Measurements from ENCODE around the gene BABAM2. TPM values are rescaled to one million over a fixed set of nuclear protein-coding genes. Genes with fewer than 3 reads are reported as not detected.
A peak's percentile ranks its signal among the peaks of the same experiment; 100 is the strongest.
"Not testable (repeated sequence)": the region's sequence is repeated elsewhere in the genome, so short reads cannot be mapped to it uniquely, and the experiment has no call there.

BABAM2 gene
- total and polyA plus RNA-seq, 5 donors, result 45.2 to 65.2 (median 64.0) TPM

DNA sequence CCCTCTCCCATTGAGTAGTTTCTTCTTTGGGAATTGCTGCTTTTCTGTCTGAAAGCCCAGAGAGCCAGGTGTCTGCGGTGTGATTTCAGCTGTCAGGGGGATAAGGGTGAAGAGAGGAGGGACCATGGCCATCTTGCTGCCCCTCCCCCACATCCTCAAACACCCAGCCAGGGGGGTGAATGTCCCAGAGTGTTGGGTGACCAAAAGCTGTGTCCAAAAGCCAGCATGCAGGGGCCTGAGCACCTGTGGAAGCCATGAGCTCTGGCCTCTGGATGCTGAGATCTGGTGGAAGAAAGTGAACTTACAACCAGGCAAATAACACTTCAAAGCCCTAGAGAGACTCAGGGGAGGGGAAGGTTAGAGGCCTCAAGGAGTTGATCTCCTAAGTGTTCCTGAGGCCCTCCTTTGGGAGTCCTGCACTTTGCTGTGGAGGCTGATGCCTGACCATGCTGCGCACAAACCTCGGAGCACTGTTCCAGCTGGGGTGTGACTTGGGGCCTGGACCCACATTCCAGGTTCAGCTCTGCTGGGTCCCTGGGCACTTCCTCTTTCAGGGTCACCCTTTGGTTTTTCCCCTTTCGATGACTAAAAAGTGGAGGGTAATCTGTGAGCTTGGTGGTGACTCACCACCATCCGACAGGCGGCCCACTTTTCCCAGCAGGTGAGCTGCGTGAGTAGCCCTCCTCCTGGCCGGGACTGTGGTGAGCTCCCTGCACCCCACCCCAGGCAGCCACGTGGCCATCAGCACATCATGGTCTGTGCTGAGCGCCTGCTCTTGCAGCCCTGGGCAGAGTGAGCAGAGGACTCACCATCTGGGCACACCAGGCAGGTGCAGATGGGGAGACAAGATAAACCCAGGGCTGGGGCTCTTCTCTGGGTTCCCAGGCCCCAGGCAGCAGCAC, 435.3 kb downstream of the BABAM2 start:
- Histone ChIP-seq H3K27ac (ENCODE audit: low read length) (no peak overlapping the region), H3K4me3 (ENCODE audit: low read length) (no peak overlapping the region), H3K27me3 (ENCODE audit: control insufficient read depth, insufficient read depth) (no peaks in the 10 kb centered on the region), H3K4me1 (ENCODE audit: control insufficient read depth, insufficient read depth, low read length) (peaks cover 3% of the 10 kb centered on the region), H3K9me3 (ENCODE audit: control insufficient read depth, low read length) (no peaks in the 10 kb centered on the region)
- WGBS, result 89% methylated on average over 10 of the region's 10 CpGs
- peak; percentile 20 for ATAC-seq
- intact Hi-C loops (cut with DNase I), result no loop called here
- peak in 1 of 3 donors; percentile 32 for DNase-seq

DNA sequence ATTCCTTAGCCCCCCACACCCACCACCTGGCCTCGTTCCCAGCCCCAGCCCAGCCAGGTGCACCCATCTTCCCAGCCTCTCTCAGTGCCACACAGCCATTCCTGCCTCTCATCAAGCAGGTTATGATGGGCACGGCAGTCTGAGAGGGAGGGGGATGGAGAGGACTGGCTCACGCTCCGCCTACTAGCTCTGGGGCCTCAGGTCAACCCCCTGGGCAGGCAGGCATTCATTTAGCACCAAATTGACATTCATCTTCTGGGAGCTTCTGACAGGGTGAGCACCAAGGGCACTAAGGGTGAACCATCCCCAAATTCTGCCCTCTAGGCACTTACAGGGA, 435.9 kb downstream of the BABAM2 start:
- intact Hi-C loops (cut with DNase I), result no loop called here
- ATAC-seq (no peak), DNase-seq (no peak)
- WGBS, result 93% methylated on average over 4 of the region's 4 CpGs
- Histone ChIP-seq H3K4me1 (ENCODE audit: control insufficient read depth, insufficient read depth, low read length) (peaks cover 3% of the 10 kb centered on the region), H3K4me3 (ENCODE audit: low read length) (no peak overlapping the region), H3K27ac (ENCODE audit: low read length) (no peak overlapping the region), H3K27me3 (ENCODE audit: control insufficient read depth, insufficient read depth) (no peaks in the 10 kb centered on the region), H3K9me3 (ENCODE audit: control insufficient read depth, low read length) (no peaks in the 10 kb centered on the region)

DNA sequence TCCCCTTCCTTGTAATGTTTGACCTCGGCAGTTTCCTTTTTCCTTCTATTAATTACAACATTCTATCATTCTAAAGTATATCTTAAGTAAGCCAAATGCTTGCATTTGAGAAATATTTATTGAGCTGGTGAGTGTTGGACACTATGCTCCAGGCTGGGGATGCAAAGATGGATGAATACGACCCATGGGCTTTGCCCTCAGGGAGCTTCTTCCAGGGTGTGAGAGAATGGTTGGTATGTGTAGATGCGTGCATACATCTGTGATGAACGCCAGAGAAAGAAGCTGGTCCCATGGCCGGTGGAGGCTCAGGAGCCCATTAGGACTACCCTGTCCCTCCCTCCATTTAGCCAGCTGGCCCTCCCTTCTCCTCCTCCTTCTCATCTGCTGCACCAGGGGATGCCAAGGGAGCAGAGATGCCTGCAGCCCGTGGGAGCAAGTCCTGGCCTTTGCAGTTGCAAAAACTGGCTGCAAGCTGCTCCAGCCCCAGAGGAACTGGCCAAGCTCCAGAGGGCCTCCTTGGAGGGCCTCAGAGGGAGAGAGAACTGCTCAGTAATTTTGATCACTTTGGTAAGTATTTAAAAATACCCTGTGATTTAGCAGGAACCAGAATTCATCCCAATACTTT, 436.5 kb downstream of the BABAM2 start:
- intact Hi-C loops (cut with DNase I), result no loop called here
- Histone ChIP-seq H3K27me3 (ENCODE audit: control insufficient read depth, insufficient read depth) (no peaks in the 10 kb centered on the region), H3K4me3 (ENCODE audit: low read length) (no peak overlapping the region), H3K4me1 (ENCODE audit: control insufficient read depth, insufficient read depth, low read length) (peaks cover 3% of the 10 kb centered on the region), H3K27ac (ENCODE audit: low read length) (no peak overlapping the region), H3K9me3 (ENCODE audit: control insufficient read depth, low read length) (no peaks in the 10 kb centered on the region)
- ATAC-seq (peak; percentile 56 to 65), DNase-seq (peak; percentile 63 to 82 (median 81))
- 63% methylated on average over 6 of the region's 6 CpGs for WGBS

DNA sequence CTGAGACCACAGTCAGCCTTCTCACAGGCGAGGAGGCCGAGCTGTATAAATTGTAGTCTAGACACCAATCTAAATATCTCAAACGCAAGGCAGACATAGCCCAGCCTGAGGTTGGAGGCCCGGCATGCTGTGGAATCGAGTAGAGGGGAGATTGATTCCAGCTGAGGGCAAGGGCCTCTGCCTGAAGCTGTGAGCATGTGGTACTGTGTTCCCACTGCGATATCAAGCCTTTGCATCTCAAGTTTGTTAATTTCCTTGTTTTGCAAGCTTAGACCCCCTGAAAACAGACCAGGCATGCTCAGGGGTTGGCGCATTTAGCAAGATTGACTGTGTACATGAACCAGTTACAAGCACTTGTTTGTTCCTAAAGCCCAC, 437.0 kb downstream of the BABAM2 start:
- DNase-seq, result no peak
- H3K27ac ChIP-seq (ENCODE audit: low read length), result peak overlapping the region; percentile 25
- WGBS, result 88% methylated on average over 7 of the region's 7 CpGs
- no peaks in the 10 kb centered on the region for H3K27me3 ChIP-seq (ENCODE audit: control insufficient read depth, insufficient read depth)
- no peaks in the 10 kb centered on the region for H3K9me3 ChIP-seq (ENCODE audit: control insufficient read depth, low read length)
- intact Hi-C loops (cut with DNase I), result no loop called here
- H3K4me3 ChIP-seq (ENCODE audit: low read length), result no peak overlapping the region
- ATAC-seq, result no peak
- peaks cover 3% of the 10 kb centered on the region for H3K4me1 ChIP-seq (ENCODE audit: control insufficient read depth, insufficient read depth, low read length)

DNA sequence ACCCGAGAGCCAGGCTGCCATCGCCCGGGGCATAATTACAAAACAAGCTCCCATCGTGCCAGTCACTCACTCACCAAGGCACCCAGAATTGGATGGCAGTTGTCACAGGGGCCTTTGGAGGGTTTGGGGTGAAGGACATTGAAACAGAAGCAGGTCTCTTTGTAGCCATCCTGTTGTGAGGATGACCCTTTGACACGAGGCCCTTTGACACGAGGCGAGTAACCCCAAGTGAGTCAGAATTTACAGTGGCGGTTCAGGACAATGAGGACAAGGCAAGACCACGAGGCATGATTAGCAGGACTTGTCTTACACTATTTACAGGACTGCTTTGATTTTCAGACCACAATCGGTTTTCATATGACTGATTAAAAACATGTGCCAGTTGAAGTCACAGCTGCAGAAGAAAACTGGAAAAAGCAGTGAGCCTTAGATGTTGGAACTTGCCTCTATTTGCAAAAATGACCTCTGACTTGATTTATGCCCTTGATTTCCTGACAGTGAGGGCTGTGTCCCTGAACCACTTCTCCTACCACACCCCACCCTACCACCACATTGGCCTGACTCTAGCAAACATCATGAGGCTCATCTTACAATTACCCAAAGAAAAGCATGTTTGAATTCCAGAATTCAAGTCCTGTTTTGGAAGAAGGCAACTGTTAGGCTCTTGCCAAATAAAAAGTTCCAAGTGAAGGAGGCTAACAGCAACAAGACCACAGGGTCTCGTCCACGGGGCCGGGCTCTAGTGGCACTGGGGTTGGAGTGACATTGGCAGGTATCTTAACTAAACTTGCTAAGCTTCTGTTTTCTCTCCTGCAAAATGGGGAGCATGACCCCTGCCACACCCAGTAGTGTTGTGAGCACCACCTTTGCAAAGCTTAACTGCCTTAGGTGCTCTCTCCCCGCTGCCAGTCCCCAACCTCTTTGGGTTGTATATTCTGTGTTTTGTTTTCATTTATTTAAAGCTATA, 437.7 kb downstream of the BABAM2 start:
- H3K27ac ChIP-seq (ENCODE audit: low read length), result no peak overlapping the region
- H3K27me3 ChIP-seq (ENCODE audit: control insufficient read depth, insufficient read depth), result no peaks in the 10 kb centered on the region
- no peak overlapping the region for H3K4me3 ChIP-seq (ENCODE audit: low read length)
- ATAC-seq (no peak), DNase-seq (peak in 1 of 3 donors; percentile 53)
- intact Hi-C loops (cut with DNase I), result no loop called here
- H3K4me1 ChIP-seq (ENCODE audit: control insufficient read depth, insufficient read depth, low read length), result peaks cover 9% of the 10 kb centered on the region
- WGBS, result 78% methylated on average over 14 of the region's 14 CpGs
- no peaks in the 10 kb centered on the region for H3K9me3 ChIP-seq (ENCODE audit: control insufficient read depth, low read length)

DNA sequence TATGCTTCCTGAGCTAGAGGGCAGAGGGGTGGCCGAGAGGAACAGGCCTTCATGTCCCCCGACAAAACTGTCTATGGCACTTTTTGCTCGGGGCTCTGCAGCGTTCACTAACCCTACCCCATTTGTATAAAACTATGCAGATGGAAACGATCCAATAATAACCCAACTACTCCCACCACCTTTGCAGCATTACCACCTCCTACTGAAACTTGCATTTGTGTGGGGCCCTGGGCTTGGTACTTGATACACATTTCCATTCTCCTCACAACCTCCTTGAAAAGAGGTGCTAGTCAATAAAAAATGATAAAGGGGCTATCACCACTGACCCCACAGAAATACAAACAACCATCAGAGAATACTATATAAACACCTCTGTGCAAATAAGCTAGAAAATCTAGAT, 438.7 kb downstream of the BABAM2 start:
- Histone ChIP-seq H3K27ac (ENCODE audit: low read length) (no peak overlapping the region), H3K4me3 (ENCODE audit: low read length) (no peak overlapping the region), H3K9me3 (ENCODE audit: control insufficient read depth, low read length) (no peaks in the 10 kb centered on the region), H3K4me1 (ENCODE audit: control insufficient read depth, insufficient read depth, low read length) (peaks cover 13% of the 10 kb centered on the region), H3K27me3 (ENCODE audit: control insufficient read depth, insufficient read depth) (no peaks in the 10 kb centered on the region)
- no peak for DNase-seq
- 83% methylated on average over 5 of the region's 5 CpGs for WGBS
- intact Hi-C loops (cut with DNase I), result no loop called here
- ATAC-seq, result no peak

DNA sequence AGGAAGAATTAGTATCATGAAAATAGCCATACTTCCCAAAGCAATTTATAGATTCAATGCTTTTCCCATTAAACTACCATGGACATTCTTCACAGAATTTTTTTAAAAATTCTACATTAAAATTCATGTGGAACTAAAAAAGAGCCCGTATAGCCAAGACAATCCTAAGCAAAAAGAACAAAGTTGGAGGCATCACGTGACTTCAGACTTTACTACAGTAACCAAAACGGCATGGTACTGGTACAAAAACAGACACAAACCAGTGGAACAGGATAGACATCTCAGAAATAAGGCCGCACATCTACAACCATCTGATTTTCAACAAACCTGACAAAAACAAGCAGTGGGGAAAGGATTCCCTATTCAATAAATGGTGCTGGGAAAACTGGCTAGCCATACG, 440.2 kb downstream of the BABAM2 start:
- H3K4me3 ChIP-seq (ENCODE audit: low read length); H3K9me3 ChIP-seq (ENCODE audit: control insufficient read depth, low read length); H3K27me3 ChIP-seq (ENCODE audit: control insufficient read depth, insufficient read depth); DNase-seq; H3K27ac ChIP-seq (ENCODE audit: low read length); ATAC-seq; intact Hi-C loops (cut with DNase I): not testable (repeated sequence)
- 88% methylated on average over 5 of the region's 5 CpGs for WGBS
- H3K4me1 ChIP-seq (ENCODE audit: control insufficient read depth, insufficient read depth, low read length), result peaks cover 20% of the 10 kb centered on the region

DNA sequence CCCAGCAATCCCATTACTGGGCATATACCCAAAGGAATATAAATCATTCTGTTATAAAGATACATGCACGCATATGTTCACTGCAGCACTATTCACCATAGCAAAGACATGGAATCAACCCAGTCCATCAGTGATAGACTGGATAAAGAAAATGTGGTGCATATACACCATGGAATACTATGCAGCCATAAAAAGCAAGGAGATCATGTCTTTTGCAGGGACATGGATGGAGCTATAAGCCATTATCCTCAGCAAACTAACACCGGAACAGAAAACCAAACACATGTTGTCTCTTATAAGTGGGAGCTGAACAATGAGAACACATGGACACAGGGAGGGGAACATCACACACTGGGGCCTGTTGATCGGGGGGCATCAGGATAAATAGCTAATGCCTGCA, 441.3 kb downstream of the BABAM2 start:
- ATAC-seq; H3K27me3 ChIP-seq (ENCODE audit: control insufficient read depth, insufficient read depth); DNase-seq; H3K27ac ChIP-seq (ENCODE audit: low read length); H3K4me3 ChIP-seq (ENCODE audit: low read length); H3K9me3 ChIP-seq (ENCODE audit: control insufficient read depth, low read length); intact Hi-C loops (cut with DNase I): not testable (repeated sequence)
- 99% methylated on average over 3 of the region's 3 CpGs for WGBS
- peaks cover 21% of the 10 kb centered on the region for H3K4me1 ChIP-seq (ENCODE audit: control insufficient read depth, insufficient read depth, low read length)

DNA sequence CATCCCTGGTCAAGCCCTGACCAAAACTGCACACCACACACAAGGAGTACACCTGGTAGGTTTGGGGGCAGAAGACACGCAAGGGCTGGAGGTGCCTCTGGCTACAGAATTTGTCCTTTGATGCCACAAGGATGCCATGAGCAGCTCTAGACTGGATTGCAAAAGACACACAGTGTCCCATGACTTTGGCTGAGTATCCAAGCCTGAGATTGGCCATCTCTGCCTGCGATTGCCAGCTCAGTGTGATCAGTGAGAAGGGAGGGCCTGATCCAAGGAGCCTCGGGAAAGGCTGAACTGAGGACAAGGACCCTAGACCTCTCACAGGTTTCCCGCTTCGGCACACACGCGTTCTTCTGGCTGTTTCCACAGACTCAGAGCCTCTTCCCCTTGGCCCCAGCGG, 442.2 kb downstream of the BABAM2 start:
- Histone ChIP-seq H3K27me3 (ENCODE audit: control insufficient read depth, insufficient read depth) (no peaks in the 10 kb centered on the region), H3K4me1 (ENCODE audit: control insufficient read depth, insufficient read depth, low read length) (peaks cover 21% of the 10 kb centered on the region), H3K4me3 (ENCODE audit: low read length) (no peak overlapping the region), H3K9me3 (ENCODE audit: control insufficient read depth, low read length) (no peaks in the 10 kb centered on the region), H3K27ac (ENCODE audit: low read length) (peak overlapping the region; percentile 92)
- intact Hi-C loops (cut with DNase I), result no loop called here
- ATAC-seq (peak in 1 of 2 donors; percentile 9), DNase-seq (no peak)
- WGBS, result 95% methylated on average over 8 of the region's 8 CpGs

DNA sequence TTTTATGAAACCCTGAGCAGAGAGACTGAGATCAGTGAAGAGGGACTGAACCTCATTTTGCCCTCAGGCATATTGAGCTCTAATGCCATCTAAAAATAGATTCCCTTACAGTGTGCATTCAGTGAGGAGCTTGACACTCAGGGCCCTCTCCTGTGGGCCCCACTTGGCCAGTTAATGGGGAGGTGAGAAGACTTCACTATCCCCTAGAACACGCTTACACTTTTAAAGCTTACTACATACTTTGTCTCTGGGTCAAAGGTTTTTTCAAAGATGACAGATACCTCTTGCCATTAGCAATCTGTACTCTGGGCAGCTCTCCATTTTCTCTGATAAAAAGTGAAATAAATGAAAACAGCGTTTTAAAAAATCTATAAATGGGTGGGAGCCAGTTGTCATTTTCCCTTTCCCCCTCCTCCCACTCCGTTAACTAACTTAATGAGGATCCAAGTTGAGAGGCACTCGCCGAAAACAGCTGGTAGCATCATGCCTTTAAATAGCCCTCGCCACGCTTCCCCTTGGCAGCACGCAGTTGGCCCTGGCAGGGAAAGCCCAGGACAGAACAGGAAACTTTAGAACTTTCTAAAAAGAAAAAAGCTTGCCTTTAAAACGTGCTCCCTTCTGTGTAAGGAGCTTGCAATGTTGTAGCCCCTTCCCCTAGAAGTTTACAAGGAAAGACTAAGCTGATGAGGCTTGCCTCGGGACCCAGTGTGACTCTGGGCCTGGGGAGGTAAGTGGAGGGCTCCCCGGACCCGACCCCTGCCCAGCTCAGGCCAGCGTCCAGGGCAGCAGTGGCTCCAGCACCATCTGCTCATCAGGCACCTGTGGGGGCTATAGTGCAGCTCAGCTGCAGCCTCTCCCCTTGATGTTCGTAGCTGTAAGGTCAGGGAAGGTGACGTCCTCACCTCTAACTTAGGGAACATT, 443.3 kb downstream of the BABAM2 start:
- ATAC-seq, result peak; percentile 67 to 73
- intact Hi-C loops (cut with DNase I), result no loop called here
- 38% methylated on average over 15 of the region's 15 CpGs for WGBS
- Histone ChIP-seq H3K9me3 (ENCODE audit: control insufficient read depth, low read length) (no peaks in the 10 kb centered on the region), H3K27me3 (ENCODE audit: control insufficient read depth, insufficient read depth) (no peaks in the 10 kb centered on the region), H3K4me1 (ENCODE audit: control insufficient read depth, insufficient read depth, low read length) (peaks cover 24% of the 10 kb centered on the region), H3K27ac (ENCODE audit: low read length) (peak overlapping the region; percentile 99), H3K4me3 (ENCODE audit: low read length) (no peak overlapping the region)
- DNase-seq, result peak; percentile 51 to 83 (median 78)

All from right cardiac atrium (tissue), 5 donors.